Stomach (tissue), 4 donors: ENCODE results near the gene VGLL3.

Experiments
- EP300 ChIP-seq: sonication (generic); formaldehyde crosslinking; IDR thresholded peaks from one replicate; pipeline ENCODE4 v1.6.1; 2017; ENCODE audit warnings: antibody characterized with exemption
- POLR2A ChIP-seq, 4 donors: fragments of 450-650 bp; IDR thresholded peaks; one replicate each; pipeline ENCODE4 v1.6.1; 2016; ENCODE audit warnings: antibody characterized with exemption in 4 of 4, control low read depth in 2 of 4, mild to moderate bottlenecking in 1 of 4, moderate library complexity in 1 of 4
- POLR2AphosphoS5 ChIP-seq, 3 donors: sonication (generic); formaldehyde crosslinking; IDR thresholded peaks; one replicate each; pipeline ENCODE4 v1.6.1; 2016; ENCODE audit warnings: antibody characterized with exemption in 3 of 3
- TF ChIP-seq, protein P1 (sequence below), 7 experiments: fragments of 450-650 bp in 4 of 7; fragments of 200-600 bp in 3 of 7; sonication (generic) in 3 of 7; IDR thresholded peaks; one replicate each; pipeline ENCODE4 v1.5.1; 2016 to 2019; ENCODE audit warnings: antibody characterized with exemption in 7 of 7, control low read depth in 2 of 7, mild to moderate bottlenecking in 1 of 7

DNA sequence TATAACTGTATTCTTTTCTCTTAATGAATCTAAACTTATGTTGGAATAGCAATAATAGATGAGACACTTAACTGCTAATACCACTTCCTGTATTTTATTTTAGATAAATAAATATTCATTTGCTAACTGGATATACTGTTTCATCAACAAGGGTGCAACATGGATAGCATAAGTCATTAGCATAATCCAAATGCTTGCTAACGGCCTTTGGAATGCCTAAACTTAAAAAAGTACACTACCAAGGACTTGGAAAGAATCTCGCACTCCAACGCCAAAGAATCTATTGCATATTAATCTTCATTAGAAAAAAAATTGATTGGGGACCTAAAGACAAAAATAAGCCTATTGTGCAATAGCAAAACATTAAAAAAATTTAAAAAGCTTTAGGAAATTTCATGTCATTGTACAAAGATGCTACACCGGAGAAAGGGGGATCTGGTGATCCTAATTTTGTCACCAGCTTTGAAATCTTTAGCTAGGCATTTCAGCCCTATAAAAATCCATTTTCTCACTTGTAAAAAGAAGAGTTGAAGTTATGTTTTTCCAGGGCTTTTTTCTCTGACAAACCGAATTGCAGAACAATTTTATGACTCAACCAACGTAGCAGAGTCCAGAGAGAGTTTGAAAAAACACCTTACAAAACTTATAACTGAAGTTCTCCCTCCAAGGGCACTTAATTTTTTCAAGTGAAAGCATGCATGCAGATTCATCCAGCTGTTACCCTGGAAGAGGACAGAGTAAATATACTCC lies 4.1 kb downstream of the VGLL3 start:
- TF ChIP-seq POLR2A (IDR thresholded peaks at IDR 0.05) (no peak), POLR2AphosphoS5 (IDR thresholded peaks at IDR 0.05) (no peak), EP300 (no peak)
- TF ChIP-seq, protein P1, sequence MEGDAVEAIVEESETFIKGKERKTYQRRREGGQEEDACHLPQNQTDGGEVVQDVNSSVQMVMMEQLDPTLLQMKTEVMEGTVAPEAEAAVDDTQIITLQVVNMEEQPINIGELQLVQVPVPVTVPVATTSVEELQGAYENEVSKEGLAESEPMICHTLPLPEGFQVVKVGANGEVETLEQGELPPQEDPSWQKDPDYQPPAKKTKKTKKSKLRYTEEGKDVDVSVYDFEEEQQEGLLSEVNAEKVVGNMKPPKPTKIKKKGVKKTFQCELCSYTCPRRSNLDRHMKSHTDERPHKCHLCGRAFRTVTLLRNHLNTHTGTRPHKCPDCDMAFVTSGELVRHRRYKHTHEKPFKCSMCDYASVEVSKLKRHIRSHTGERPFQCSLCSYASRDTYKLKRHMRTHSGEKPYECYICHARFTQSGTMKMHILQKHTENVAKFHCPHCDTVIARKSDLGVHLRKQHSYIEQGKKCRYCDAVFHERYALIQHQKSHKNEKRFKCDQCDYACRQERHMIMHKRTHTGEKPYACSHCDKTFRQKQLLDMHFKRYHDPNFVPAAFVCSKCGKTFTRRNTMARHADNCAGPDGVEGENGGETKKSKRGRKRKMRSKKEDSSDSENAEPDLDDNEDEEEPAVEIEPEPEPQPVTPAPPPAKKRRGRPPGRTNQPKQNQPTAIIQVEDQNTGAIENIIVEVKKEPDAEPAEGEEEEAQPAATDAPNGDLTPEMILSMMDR (IDR thresholded peaks at IDR 0.05), result no peak
